GM21528 (cell line): ENCODE measurements around the gene ACTL7B.
A peak's percentile ranks its signal among the peaks of the same experiment; 100 is the strongest.
"Not testable (repeated sequence)": the region's sequence is repeated elsewhere in the genome, so short reads cannot be mapped to it uniquely, and the experiment has no call there.

Source experiments
- ATAC-seq: cut with Tn5 transposase; IDR thresholded peaks from one replicate; pipeline ENCODE4 v1.9.1; 2021; ENCODE audit warnings: mild to moderate bottlenecking, moderate library complexity; ENCODE audit not compliant: unreplicated experiment, low FRiP score

The ACTL7B gene

GRCh38 chr9:108855888-108856287, at the start of gene ACTL7B:
TSS of gene ACTL7B (minus strand) at chr9:108855986. CDS start at chr9:108855930, 56 bp downstream.
- ATAC-seq = no peak

- ATAC-seq = no peak
Observed at GRCh38 chr9:108905494-108905893, 49.7 kb upstream of the ACTL7B start.

- ATAC-seq = no peak
Observed at GRCh38 chr9:108904161-108904560, 48.4 kb upstream of the ACTL7B start.

GRCh38 chr9:108903420-108904103, 47.8 kb upstream of the ACTL7B start:
- no peak for ATAC-seq

- no peak for ATAC-seq
Observed at GRCh38 chr9:108900176-108900575, 44.4 kb upstream of the ACTL7B start.

- not testable (repeated sequence) for ATAC-seq
Observed at GRCh38 chr9:108899023-108899695, 43.4 kb upstream of the ACTL7B start.

GRCh38 chr9:108897324-108898096, 41.7 kb upstream of the ACTL7B start:
- ATAC-seq = no peak

- no peak for ATAC-seq
Observed at GRCh38 chr9:108894225-108894997, 38.6 kb upstream of the ACTL7B start.

GRCh38 chr9:108889649-108890067, 33.9 kb upstream of the ACTL7B start:
- no peak for ATAC-seq

- not testable (repeated sequence) for ATAC-seq
Observed at GRCh38 chr9:108886594-108887271, 30.9 kb upstream of the ACTL7B start.

- peak; percentile 98 for ATAC-seq
Observed at GRCh38 chr9:108885643-108886348, 30.0 kb upstream of the ACTL7B start.

- no peak for ATAC-seq
Observed at GRCh38 chr9:108884701-108885100, 28.9 kb upstream of the ACTL7B start.

- ATAC-seq = no peak
Observed at GRCh38 chr9:108883085-108883484, 27.3 kb upstream of the ACTL7B start.

- ATAC-seq = no peak
Observed at GRCh38 chr9:108882052-108882888, 26.5 kb upstream of the ACTL7B start.

GRCh38 chr9:108880738-108881316, 25.0 kb upstream of the ACTL7B start:
- ATAC-seq = no peak

- ATAC-seq = no peak
Observed at GRCh38 chr9:108877524-108877923, 21.7 kb upstream of the ACTL7B start.

- ATAC-seq = no peak
Observed at GRCh38 chr9:108876425-108876824, 20.6 kb upstream of the ACTL7B start.
